ENCODE data around the gene MASP1.

Gene MASP1

GRCh38 chr3:187266691-187267090 is 24.8 kb downstream of the MASP1 start:
- TF ChIP-seq POLR2A (IDR thresholded peaks at IDR 0.05; ENCODE audit: low read length): no peak
- TF ChIP-seq GATA1 (IDR thresholded peaks at IDR 0.05; ENCODE audit: low read depth, low read length): no peak
- no peak for DNase-seq

GRCh38 chr3:187265461-187265955 is 26.0 kb downstream of the MASP1 start:
- DNase-seq: no peak
- TF ChIP-seq POLR2A (IDR thresholded peaks at IDR 0.05; ENCODE audit: low read length) (no peak), GATA1 (IDR thresholded peaks at IDR 0.05; ENCODE audit: low read depth, low read length) (no peak)

GRCh38 chr3:187264911-187265310 is 26.6 kb downstream of the MASP1 start:
- TF ChIP-seq GATA1 (IDR thresholded peaks at IDR 0.05; ENCODE audit: low read depth, low read length) (no peak), POLR2A (IDR thresholded peaks at IDR 0.05; ENCODE audit: low read length) (no peak)
- DNase-seq: no peak

- no peak for DNase-seq
These were observed 27.5 kb downstream of the MASP1 start for GRCh38 chr3:187264021-187264420.

GRCh38 chr3:187263270-187263669 is 28.3 kb downstream of the MASP1 start:
- TF ChIP-seq POLR2A (IDR thresholded peaks at IDR 0.05; ENCODE audit: low read length) (no peak), GATA1 (IDR thresholded peaks at IDR 0.05; ENCODE audit: low read depth, low read length) (no peak)
- no peak for DNase-seq

More at GRCh38 chr3:187264021-187264420, 27.5 kb downstream of the MASP1 start:
- TF ChIP-seq POLR2A (IDR thresholded peaks at IDR 0.05; ENCODE audit: low read length) (no peak), GATA1 (IDR thresholded peaks at IDR 0.05; ENCODE audit: low read depth, low read length) (no peak)

- TF ChIP-seq GATA1 (IDR thresholded peaks at IDR 0.05; ENCODE audit: low read depth, low read length) (no peak), POLR2A (IDR thresholded peaks at IDR 0.05; ENCODE audit: low read length) (no peak)
- DNase-seq: no peak
These were observed 29.2 kb downstream of the MASP1 start for GRCh38 chr3:187262360-187262759.

- TF ChIP-seq GATA1 (IDR thresholded peaks at IDR 0.05; ENCODE audit: low read depth, low read length) (no peak), POLR2A (IDR thresholded peaks at IDR 0.05; ENCODE audit: low read length) (no peak)
- DNase-seq: no peak
These were observed 30.0 kb downstream of the MASP1 start for GRCh38 chr3:187261541-187261969.

- DNase-seq: no peak
- TF ChIP-seq GATA1 (IDR thresholded peaks at IDR 0.05; ENCODE audit: low read depth, low read length) (no peak), POLR2A (IDR thresholded peaks at IDR 0.05; ENCODE audit: low read length) (no peak)
These were observed 32.4 kb downstream of the MASP1 start for GRCh38 chr3:187259171-187259570.

- TF ChIP-seq GATA1 (IDR thresholded peaks at IDR 0.05; ENCODE audit: low read depth, low read length): no peak
- no peak for TF ChIP-seq POLR2A (IDR thresholded peaks at IDR 0.05; ENCODE audit: low read length)
- no peak for DNase-seq
These were observed 33.4 kb downstream of the MASP1 start for GRCh38 chr3:187257992-187258692.

- no peak for DNase-seq
- TF ChIP-seq POLR2A (IDR thresholded peaks at IDR 0.05; ENCODE audit: low read length): no peak
- no peak for TF ChIP-seq GATA1 (IDR thresholded peaks at IDR 0.05; ENCODE audit: low read depth, low read length)
These were observed 34.1 kb downstream of the MASP1 start for GRCh38 chr3:187257471-187257870.

- no peak for DNase-seq
- no peak for TF ChIP-seq GATA1 (IDR thresholded peaks at IDR 0.05; ENCODE audit: low read depth, low read length)
These were observed 35.4 kb downstream of the MASP1 start for GRCh38 chr3:187256051-187256616.

GRCh38 chr3:187255314-187255713 is 36.2 kb downstream of the MASP1 start:
- DNase-seq: no peak

GRCh38 chr3:187252311-187252710 is 39.2 kb downstream of the MASP1 start:
- no peak for DNase-seq
- TF ChIP-seq GATA1 (IDR thresholded peaks at IDR 0.05; ENCODE audit: low read depth, low read length) (no peak), POLR2A (IDR thresholded peaks at IDR 0.05; ENCODE audit: low read length) (no peak)

More at GRCh38 chr3:187255314-187255713, 36.2 kb downstream of the MASP1 start:
- TF ChIP-seq GATA1 (IDR thresholded peaks at IDR 0.05; ENCODE audit: low read depth, low read length) (no peak), POLR2A (IDR thresholded peaks at IDR 0.05; ENCODE audit: low read length) (no peak)

- TF ChIP-seq POLR2A (IDR thresholded peaks at IDR 0.05; ENCODE audit: low read length) (no peak), GATA1 (IDR thresholded peaks at IDR 0.05; ENCODE audit: low read depth, low read length) (no peak)
- DNase-seq: no peak
These were observed 39.9 kb downstream of the MASP1 start for GRCh38 chr3:187251599-187251998.

GRCh38 chr3:187247398-187247797 is 44.1 kb downstream of the MASP1 start:
- DNase-seq: no peak
- TF ChIP-seq POLR2A (IDR thresholded peaks at IDR 0.05; ENCODE audit: low read length) (no peak), GATA1 (IDR thresholded peaks at IDR 0.05; ENCODE audit: low read depth, low read length) (no peak)

All from erythroblast (primary cell).